ENCODE results near the gene MERTK. TPM values are rescaled to one million over a fixed set of nuclear protein-coding genes. Genes with fewer than 3 reads are reported as not detected.
A peak's percentile ranks its signal among the peaks of the same experiment; 100 is the strongest.

Gene MERTK
- polyA plus RNA-seq, 1 of the 3 experiments (the other 2 are of a cell fraction) = 9.6 TPM

DNA sequence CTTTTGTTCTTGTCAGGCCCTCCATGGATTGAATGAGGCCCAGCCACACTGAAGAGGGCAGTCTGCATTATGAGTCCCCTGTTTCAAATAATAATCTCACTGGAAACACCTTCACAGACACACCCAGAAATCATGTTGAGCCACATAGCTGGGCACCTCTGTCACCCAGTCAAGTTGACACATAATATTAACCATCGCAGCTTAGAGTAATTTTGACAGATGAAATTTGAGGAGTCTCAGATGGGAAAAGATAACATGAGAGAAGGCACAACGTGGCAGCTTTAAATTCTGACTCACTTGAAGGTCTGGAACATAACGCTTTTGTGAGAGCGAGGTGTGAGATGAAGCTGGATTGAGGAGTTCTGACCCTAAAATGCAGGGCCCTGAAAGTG is 85.8 kb downstream of the MERTK start:
- Histone ChIP-seq H3K27ac (ENCODE audit: low read depth in 2 of 2, low read length in 1 of 2) (no peak overlapping the region), H3K79me2 (ENCODE audit: insufficient read depth) (no peaks in the 10 kb centered on the region), H3K9ac (no peak overlapping the region), H3K9me3 (no peaks in the 10 kb centered on the region), H3K9me2 (no peaks in the 10 kb centered on the region), H3K4me2 (no peak overlapping the region), H3K4me3 (ENCODE audit: low read depth in 2 of 2, low read length in 1 of 2) (no peak overlapping the region), H3F3A (replicated peaks; ENCODE audit: insufficient read depth) (peaks cover 5% of the 10 kb centered on the region), H3K4me1 (ENCODE audit: control insufficient read depth in 1 of 2, insufficient read depth in 2 of 2, low read depth in 1 of 2, low read length in 1 of 2) (0 out of 4 replicates have a peak, but pooled peaks cover 0 to 6% of the 10 kb centered on the region in 2 experiments), H3K36me3 (replicated peaks in 1 of 2; ENCODE audit: control insufficient read depth in 1 of 2, insufficient read depth in 2 of 2, low read length in 1 of 2) (no peaks in the 10 kb centered on the region), H3K27me3 (ENCODE audit: insufficient read depth) (no peaks in the 10 kb centered on the region), H4K20me1 (ENCODE audit: insufficient read depth) (no peaks in the 10 kb centered on the region), H2AFZ (ENCODE audit: low read depth) (no peak overlapping the region)
- TF ChIP-seq PBX3 (IDR thresholded peaks at IDR 0.05) (peak; percentile 67), JUND (IDR thresholded peaks at IDR 0.05) (no peak), TCF12 (IDR thresholded peaks at IDR 0.05) (0 out of 2 replicates have a peak, but pooled peaks have one; percentile 52)
- CTCF ChIA-PET = interaction anchor here (1.0 kb wide), 1 partner anchor 27 kb away, joined by 3 read pairs; no protein-coding TSS in a partner anchor
- no peak for DNase-seq
- 61% methylated on average over 4 of the region's 4 CpGs for WGBS (ENCODE audit: low lambda C conversion rate)
- POLR2A ChIA-PET = no interaction called here

- TF ChIP-seq, protein P1, sequence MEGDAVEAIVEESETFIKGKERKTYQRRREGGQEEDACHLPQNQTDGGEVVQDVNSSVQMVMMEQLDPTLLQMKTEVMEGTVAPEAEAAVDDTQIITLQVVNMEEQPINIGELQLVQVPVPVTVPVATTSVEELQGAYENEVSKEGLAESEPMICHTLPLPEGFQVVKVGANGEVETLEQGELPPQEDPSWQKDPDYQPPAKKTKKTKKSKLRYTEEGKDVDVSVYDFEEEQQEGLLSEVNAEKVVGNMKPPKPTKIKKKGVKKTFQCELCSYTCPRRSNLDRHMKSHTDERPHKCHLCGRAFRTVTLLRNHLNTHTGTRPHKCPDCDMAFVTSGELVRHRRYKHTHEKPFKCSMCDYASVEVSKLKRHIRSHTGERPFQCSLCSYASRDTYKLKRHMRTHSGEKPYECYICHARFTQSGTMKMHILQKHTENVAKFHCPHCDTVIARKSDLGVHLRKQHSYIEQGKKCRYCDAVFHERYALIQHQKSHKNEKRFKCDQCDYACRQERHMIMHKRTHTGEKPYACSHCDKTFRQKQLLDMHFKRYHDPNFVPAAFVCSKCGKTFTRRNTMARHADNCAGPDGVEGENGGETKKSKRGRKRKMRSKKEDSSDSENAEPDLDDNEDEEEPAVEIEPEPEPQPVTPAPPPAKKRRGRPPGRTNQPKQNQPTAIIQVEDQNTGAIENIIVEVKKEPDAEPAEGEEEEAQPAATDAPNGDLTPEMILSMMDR (IDR thresholded peaks at IDR 0.05) = no peak
- TF ChIP-seq USF2 (IDR thresholded peaks at IDR 0.05; ENCODE audit: borderline replicate concordance, low read depth, low read length) = no peak
- Histone ChIP-seq H3K79me2 (ENCODE audit: insufficient read depth) (no peaks in the 10 kb centered on the region), H3K4me1 (ENCODE audit: control insufficient read depth in 1 of 2, insufficient read depth in 2 of 2, low read depth in 1 of 2, low read length in 1 of 2) (0 out of 4 replicates have a peak, but pooled peaks cover 0 to 6% of the 10 kb centered on the region in 2 experiments), H3K4me3 (ENCODE audit: low read depth in 2 of 2, low read length in 1 of 2) (no peak overlapping the region), H3K9me2 (no peaks in the 10 kb centered on the region), H3K27me3 (ENCODE audit: insufficient read depth) (no peaks in the 10 kb centered on the region), H2AFZ (ENCODE audit: low read depth) (no peak overlapping the region), H3K9me3 (no peaks in the 10 kb centered on the region), H3K9ac (no peak overlapping the region), H4K20me1 (ENCODE audit: insufficient read depth) (no peaks in the 10 kb centered on the region), H3K27ac (ENCODE audit: low read depth in 2 of 2, low read length in 1 of 2) (no peak overlapping the region), H3F3A (replicated peaks; ENCODE audit: insufficient read depth) (peaks cover 5% of the 10 kb centered on the region), H3K4me2 (no peak overlapping the region), H3K36me3 (replicated peaks in 1 of 2; ENCODE audit: control insufficient read depth in 1 of 2, insufficient read depth in 2 of 2, low read length in 1 of 2) (no peaks in the 10 kb centered on the region)
- DNase-seq = no peak
- ChIA-PET POLR2A (no interaction called here), CTCF (interaction anchor here (1.8 kb wide), 1 partner anchor 12 kb away, joined by 7 read pairs; no protein-coding TSS in a partner anchor)
- WGBS (ENCODE audit: low lambda C conversion rate) = 77% methylated on average over 4 of the region's 4 CpGs
Observed at GRCh38 chr2:111985514-111985913, 87.1 kb downstream of the MERTK start.

Data from SK-N-SH (cell line).